Omental fat pad (tissue), 4 donors: ENCODE data around the gene KCTD1. TPM values are rescaled to one million over a fixed set of nuclear protein-coding genes. Genes with fewer than 3 reads are reported as not detected.

Source experiments
- ATAC-seq: fragments of 150-250 bp; one replicate; pipeline ENCODE4 v1.9.1; 2016; ENCODE audit warnings: mild to moderate bottlenecking, moderate library complexity; ENCODE audit not compliant: low FRiP score
- DNase-seq: peaks from one replicate; pipeline ENCODE4 v3.0.0-alpha.2; 2019; ENCODE audit warnings: low spot score
- CTCF ChIP-seq, 3 donors: fragments of 450-650 bp; IDR thresholded peaks; one replicate each; pipeline ENCODE4 v1.5.1; 2016 to 2017; ENCODE audit warnings: antibody characterized with exemption in 3 of 3, mild to moderate bottlenecking in 3 of 3, moderate library complexity in 2 of 3
- total RNA-seq, 4 donors: library from RNA; depleted of rRNA; stranded (reverse); fragments of >200 nt; gene quantifications; one replicate each; pipeline ENCODE4 v1.1.0, GENCODE V29; 2016

Gene KCTD1
- total RNA-seq, 4 donors from 2014 or later = 3.4 to 9.5 (median 8.5) TPM

- DNase-seq (no peak), ATAC-seq (no peak)
- TF ChIP-seq CTCF (IDR thresholded peaks at IDR 0.05) = no peak
Observed at GRCh38 chr18:26520974-26521373, 27.4 kb downstream of the KCTD1 start.

GRCh38 chr18:26519114-26519513, 29.2 kb downstream of the KCTD1 start:
- DNase-seq (no peak), ATAC-seq (no peak)
- no peak for TF ChIP-seq CTCF (IDR thresholded peaks at IDR 0.05)

GRCh38 chr18:26516964-26517363, 31.4 kb downstream of the KCTD1 start:
- TF ChIP-seq CTCF (IDR thresholded peaks at IDR 0.05) = no peak
- ATAC-seq (no peak), DNase-seq (no peak)

- no peak for TF ChIP-seq CTCF (IDR thresholded peaks at IDR 0.05)
- ATAC-seq (no peak), DNase-seq (no peak)
Observed at GRCh38 chr18:26515643-26516487, 32.5 kb downstream of the KCTD1 start.

GRCh38 chr18:26511339-26512071, 36.8 kb downstream of the KCTD1 start:
- ATAC-seq (no peak), DNase-seq (no peak)
- no peak for TF ChIP-seq CTCF (IDR thresholded peaks at IDR 0.05)

- no peak for DNase-seq
- no peak for ATAC-seq
- TF ChIP-seq CTCF (IDR thresholded peaks at IDR 0.05) = no peak
Observed at GRCh38 chr18:26510337-26510736, 38.0 kb downstream of the KCTD1 start.
